Stimulated activated naive CD4-positive, alpha-beta T cell (primary cell): Measurements from ENCODE around the gene PPARD.
A peak's percentile ranks its signal among the peaks of the same experiment; 100 is the strongest.
"Not testable (repeated sequence)": the region's sequence is repeated elsewhere in the genome, so short reads cannot be mapped to it uniquely, and the experiment has no call there.

ENCODE experiments used
- DNase-seq, 6 experiments: peaks; one replicate each; lab custom pipeline; 2025; lab: John Stamatoyannopoulos, UW

The PPARD gene

GRCh38 chr6:35382015-35382414 is 39.7 kb downstream of the PPARD start:
- DNase-seq = no peak

DNA sequence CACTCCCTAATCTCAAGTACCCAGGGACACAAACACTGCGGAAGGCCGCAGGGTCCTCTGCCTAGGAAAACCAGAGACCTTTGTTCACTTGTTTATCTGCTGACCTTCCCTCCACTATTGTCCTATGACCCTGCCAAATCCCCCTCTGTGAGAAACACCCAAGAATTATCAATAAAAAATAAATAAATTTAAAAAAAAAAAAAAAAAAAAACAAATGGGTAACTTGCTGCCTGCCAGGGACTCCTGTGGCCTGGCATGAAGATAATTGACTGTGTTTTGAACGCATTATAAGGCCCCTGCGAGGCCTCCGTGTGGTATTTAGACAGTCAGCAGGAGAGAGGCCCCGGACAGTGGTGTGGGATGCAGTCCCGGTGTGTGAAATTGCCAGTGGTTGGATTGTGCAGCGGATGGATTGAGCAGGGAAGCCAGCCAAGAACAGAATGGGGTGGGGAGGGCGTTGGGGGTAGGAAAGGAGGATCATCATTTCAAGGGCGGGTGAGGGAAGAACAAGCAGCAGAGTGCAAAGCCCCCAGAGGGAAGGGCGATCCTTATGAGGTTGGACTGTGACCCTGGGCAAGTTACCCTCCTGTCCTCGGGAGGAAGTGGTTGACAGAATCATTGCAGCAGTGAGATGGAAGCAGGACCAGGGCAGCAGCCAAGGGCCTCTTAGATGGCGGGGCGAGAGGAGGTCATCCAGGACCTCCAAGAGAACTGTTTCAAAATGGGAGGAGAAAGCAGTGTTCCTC is 43.3 kb downstream of the PPARD start:
- DNase-seq = no peak

DNA sequence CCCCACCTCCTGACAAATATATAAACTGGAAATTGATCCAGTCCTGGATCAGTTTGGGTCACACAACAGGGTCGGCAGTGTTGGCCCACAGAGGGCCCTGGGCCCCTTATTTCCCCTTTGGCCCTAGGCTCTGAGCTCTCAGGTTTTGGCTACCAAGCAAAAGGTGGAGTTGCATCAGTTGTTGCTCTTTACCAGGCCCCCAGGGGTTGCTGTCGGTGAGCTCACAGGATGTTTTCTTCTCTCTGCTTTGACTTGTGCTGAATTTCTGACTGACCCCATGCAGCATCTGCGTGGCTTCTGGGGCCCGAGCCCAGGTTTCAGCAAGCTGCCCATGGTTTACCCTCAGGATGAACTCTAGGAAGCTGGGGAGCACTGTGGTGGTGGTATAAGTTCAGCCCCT is 44.6 kb downstream of the PPARD start:
- no peak for DNase-seq

DNA sequence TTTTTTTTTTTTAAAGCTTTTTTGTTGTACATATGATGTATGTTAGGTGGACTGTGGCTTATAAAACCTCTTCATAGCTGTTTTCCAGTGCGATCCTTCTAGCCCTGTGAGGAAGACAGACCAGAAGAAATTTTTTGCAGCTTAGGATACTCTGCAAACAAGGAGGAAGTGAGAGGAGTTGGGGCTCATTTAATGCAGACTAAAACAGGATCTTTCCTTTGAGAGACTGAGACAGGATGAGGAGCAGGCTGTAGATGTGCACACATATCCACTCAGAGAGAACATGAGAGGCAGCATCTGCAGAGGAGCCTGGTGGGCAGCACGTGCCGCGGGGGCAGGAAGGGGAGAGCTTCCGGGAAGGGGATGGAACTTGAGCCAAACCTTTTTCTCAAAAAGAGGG is 45.7 kb downstream of the PPARD start:
- peak in 2 of 6 experiments; percentile 5 to 22 for DNase-seq

GRCh38 chr6:35388772-35389352 is 46.5 kb downstream of the PPARD start:
- no peak for DNase-seq

DNA sequence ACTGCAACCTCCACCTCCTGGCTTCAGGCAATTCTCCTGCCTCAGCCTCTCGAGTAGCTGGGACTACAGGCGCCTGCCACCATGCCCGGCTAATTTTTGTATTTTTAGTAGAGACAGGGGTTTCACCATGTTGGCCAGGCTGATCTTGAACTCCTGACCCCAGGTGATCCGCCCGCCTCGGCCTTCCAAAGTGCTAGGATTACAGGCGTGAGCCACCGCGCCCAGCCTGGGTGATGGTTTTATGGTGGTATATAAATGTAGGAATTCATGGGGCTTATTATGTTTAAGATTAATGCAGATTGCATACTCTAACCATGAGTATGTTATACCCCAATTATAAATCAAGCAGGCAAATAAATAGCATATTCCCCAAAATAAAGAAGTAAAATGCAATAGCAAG is 47.0 kb downstream of the PPARD start:
- not testable (repeated sequence) for DNase-seq

DNA sequence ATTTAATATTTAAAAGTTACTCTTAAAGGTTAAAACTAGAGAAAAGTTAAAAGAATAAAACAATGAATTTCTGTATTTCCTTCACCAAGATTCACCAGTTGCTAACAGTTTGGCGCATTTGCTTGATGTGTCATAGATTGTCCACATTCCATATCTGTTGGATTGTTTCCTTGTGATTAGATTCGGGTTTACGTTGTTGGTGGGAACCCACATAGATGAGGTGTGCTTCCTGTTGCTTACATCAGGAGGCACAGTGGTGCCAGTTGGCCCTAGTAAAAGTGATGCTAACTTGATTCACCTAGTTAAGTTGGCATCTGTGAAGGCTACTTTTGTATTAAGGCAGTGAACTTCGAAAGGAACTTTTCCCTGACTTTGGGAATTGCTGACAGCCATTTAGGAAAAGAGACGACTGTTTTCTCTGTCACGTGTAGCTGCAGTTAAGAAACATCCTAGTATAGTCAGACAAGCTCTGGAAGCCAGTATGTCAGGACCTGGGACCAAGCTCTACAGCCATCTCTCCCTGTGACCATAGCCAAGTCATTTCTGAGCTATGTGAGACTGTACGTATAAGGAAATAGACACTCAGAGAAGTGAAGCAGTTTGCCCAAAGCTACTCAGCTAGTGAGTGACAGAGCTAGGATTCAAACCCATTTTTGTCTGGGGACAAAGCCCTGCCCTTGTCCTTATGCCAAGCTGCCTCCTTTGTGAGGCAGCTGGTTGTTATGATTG is 49.0 kb downstream of the PPARD start:
- no peak for DNase-seq

DNA sequence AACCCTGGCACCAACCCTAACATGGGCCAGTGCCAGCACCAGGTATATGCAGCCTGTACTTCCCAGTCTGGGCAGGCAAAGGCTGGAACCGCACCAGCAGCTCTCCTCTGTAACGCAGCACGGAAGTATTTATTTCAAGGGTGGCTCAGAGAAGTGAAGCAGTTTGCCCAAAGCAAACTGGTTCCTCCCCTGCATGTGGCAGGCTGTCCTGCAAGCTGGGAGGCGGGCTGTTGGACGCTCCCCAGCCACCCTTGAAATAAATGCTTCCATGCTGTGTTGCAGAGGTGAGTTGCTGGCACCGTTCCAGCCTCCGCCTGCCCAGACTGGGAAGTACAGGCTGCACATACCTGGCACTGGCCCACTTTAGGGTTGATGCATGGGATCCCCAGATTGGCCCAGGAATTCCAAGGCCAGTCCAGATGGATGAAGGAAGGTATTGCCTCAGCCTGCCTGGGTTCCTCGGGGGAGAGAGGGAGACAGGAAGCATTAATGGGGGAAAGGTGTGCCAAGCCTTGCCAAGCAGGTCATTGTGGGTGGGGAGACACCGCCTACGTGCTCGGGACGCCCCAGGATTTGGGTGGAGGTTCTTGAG is 49.8 kb downstream of the PPARD start:
- no peak for DNase-seq

DNA sequence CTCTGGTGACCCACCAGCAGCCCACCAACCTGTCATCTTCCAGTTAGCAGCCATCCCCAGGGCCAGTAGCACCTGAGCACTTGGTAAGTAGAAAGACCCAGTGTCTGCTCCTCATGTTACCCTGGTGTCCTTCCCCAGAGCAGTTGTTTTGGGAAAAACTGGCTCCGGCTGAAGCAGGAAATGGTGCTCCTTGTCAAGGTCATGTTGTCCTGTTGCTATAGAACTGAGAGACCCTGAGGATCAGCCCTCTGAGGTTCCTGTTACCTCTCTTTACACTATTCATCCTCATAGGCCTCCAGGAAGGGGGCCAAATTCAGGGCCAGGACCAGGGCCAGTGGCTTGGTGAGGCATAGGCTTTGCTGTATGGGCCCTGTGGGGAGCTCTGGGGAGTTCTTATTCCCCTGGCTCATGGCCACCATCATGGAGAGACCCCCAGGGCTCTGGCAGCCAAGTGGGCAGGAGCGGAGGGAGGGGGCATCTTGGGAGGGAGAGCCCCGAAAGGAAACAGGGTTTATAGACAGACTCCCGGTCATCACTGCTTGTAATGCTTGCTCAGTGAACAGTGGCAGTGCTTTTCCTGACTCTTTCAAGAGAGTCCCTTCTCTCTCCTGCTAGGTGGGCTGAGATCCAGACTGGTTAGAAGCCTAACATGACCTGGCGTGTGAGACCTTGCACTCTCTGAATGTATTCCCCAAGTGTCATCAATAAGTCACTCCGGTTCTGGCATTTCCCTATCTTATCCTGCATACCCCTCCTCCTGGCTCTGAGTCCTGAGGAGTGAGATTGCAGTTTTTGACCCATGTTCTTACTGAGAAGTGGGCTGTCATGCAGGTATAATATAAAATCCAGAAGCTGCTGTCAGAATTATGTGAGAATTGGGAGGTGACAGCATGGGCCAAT is 50.7 kb downstream of the PPARD start:
- no peak for DNase-seq

GRCh38 chr6:35396991-35397390 is 54.6 kb downstream of the PPARD start:
- DNase-seq = no peak

DNA sequence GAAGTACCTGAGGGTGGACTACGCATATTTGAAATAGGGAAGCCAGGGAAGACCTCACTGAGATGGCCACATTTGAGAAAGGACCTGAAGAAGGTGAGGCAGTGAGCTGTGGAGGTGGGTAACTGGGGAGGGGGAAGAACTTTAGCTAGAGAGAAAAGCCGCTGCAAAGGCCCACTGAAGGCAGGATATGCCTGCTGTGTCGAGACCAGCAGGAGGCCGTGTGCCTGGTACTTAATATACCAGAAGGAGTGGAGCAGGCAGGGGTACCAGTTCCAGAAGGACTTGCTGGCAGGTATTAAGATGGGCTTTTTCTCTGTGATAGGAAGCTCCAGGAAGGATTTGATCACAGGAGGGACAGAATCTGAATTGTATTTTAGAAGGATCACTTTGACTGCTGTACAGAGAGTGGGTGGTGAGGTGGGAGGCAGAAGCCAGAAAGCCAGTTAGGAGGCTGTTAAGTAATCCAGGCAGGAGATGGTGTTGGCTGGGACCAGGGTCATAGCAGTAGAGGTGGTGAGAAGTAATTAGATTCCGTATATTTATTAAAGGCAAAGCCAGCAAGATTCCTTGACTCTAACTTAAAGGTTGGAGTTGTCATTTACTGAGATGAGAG is 55.6 kb downstream of the PPARD start:
- no peak for DNase-seq

DNA sequence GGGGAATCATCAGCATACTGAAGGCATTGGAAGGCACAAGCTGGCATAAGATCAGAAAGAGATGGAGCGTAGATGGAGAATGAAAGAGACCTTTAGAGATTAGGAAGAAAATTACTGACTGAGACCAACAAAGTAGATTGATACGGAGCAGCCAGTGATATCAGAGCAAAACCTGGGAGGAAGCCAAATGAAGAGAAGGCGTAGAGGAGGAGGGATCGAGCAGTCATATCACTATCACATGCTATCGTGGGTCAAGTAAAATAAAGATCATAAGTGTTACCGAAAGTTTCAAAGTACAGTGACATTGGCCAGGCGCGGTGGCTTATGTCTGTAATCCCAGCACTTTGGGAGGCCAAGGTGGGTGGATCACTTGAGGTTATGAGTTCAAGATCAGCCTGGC is 56.2 kb downstream of the PPARD start:
- no peak for DNase-seq

- DNase-seq = no peak
Observed at GRCh38 chr6:35400111-35400510, 57.8 kb downstream of the PPARD start.

DNA sequence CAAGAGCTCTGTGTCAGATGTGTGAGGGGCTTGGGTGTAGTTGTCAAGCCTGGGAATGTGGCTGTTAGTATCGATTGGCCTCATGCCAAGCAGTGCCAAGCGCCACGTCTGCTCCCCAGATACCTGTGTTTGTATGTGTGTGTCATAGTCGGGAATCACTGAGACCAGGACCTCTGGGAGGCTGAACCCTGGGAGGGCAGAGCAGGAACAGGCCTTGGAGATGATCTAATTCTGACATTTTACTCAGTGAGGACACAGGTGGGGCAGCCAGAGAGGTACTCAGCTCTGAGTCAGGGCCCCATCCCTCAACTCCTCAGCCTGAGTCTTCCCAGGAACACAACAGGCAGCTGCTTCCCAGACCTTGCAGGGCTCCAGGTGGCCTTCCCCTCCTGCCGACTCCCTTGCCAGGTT is 58.5 kb downstream of the PPARD start:
- DNase-seq = no peak

GRCh38 chr6:35401514-35401913 is 59.2 kb downstream of the PPARD start:
- DNase-seq = no peak

DNA sequence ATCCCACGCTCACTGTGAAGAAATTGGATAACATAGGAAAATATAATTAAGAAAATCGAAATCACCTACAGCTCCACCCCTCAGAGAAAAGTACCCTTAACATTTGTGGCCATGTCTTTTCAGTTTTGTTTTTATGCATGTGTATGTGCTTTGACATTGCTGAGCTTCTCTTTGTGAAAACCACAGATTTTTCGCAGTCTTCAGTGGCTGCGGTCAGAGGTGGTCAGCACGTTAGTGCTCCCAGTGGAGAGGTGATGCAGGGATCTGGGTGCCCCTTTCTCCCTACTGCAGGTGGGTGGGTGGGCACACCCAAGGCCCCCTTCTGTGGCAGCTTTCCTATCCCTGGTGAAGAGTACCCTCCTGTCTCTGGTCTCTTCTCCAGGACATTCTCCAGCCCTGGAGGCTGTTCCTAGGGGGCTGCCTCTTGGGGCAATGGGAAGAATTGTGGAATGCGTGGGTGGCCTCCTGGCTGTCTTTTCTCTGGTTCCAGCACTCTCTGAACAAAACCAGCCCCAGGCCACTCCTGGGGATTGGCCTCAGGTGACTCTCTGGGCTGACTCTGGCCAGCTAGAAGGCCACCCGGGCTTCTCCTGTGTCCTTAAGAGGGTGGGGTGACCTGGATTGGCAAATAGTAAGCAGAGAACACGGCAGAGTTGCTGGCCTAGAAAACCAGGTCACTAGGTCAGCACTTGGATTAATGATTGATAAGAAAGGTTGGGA is 59.9 kb downstream of the PPARD start:
- DNase-seq = no peak

DNA sequence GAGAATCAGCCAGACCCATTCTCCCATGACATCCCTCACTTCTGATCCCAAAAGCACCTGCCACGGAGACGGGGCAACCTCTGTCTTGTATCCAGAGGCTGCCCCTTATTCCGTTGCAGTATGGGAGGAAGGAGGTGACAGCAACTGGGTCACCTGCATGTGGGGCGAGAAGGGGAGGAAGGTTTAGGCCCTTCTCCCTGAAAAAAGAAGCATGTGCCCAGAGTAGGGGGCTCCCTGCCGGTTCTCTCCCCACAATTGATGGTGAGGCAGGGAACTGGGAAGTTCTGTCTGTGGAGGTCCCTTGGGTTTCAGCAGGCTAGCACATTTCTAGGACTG is 60.5 kb downstream of the PPARD start:
- DNase-seq = no peak

GRCh38 chr6:35403544-35404442 is 61.4 kb downstream of the PPARD start:
- no peak for DNase-seq

DNA sequence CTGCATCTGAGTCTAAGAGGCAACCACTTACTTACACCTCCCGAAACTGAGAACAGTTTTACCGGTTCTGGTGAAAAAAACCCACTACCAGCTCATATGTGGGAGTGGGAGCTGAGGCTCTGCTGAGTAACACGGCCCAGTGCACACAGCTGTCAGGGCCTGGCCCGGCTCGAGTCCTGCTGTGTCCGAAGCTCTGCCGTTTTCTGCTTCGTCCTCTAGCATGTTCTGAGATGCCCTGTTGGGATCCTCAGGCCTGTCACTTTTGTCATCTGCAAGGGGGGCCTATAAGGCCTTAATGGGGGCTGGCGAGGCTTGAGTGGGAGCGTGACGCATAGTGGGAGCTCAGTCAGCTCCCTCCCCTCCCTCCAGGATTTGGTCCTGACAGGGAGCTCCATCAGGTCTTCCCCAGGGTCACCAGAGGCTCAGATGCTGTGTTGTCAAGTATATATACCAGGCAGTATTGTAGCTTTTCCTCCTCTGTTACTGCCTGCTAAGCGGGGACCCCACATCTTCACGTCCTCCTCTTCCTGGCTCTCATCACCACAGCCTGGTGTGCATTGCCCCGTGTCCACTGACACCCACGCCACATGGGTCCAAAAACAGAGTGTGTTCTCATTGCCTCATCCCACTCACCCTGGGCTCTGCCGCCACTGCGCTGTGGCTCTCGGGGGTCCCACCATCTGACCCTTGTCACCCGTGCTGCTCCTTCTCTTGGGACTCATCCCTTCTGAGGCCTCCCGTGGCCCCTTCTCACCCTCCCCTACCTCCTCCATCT is 64.5 kb downstream of the PPARD start:
- no peak for DNase-seq
